ENCODE results near the gene STAMBPL1.

DNA sequence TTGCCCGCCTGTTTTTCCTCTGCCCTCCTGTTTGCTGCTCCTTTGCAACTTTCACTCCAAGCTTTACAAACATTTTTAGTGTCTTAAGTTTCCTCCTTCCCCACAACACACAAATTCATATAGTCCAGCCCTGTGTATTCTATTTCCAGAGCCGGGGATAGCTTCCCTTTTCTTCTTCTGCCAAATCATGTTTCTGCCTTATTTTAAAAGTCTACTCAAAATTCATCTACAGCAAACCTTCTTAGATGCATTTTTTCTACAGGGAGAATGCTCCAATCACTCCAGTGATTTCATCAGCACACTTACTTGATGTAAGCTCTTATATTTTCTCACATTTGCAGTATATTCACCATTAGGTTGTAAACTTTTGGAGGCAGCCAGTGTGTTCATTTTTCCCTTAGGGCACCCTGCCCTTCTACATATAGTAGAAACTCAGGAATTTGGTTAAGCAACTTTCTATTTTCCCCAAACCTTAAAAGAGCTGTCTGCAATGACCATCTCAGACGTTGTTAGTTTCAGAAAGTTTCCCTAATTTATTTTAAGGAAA is 84.9 kb downstream of the STAMBPL1 start:
- TF ChIP-seq POLR2AphosphoS5 (IDR thresholded peaks at IDR 0.05; ENCODE audit: borderline replicate concordance, low read depth, low read length) (no peak), EZH2 (IDR thresholded peaks at IDR 0.05) (no peak)

Data from SK-N-MC (cell line).